Stimulated activated CD8-positive, alpha-beta memory T cell treated with anti-CD3 and anti-CD28 coated beads, Interleukin-4, amount 100 ng/mL, for 1 hour (primary cell): ENCODE results near the gene CDKAL1.
"Not testable (repeated sequence)": the region's sequence is repeated elsewhere in the genome, so short reads cannot be mapped to it uniquely, and the experiment has no call there.

Experiments
- DNase-seq, 2 donors: peaks; one replicate each; pipeline ENCODE4 v3.0.0-alpha.2; 2020; ENCODE audit warnings: low read depth in 2 of 2, low spot score in 1 of 2

CDKAL1 gene

DNA sequence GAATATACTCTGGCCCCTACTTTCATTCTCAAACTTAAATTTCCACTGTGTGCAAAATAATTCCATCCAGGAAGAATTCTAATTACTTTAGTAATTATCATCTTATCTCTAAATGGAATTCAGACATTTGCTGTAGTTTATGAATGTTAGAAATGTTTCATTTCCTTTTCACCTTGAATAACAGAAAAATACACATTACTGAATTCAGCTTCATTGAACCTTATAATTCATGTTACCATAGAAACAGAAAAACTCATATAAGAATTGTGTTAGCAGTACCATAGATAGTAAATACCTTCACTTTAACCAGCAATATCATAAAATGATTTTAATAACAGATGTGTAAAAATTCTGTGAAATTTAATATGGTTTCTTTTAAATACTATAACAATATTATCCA, 514.9 kb downstream of the CDKAL1 start:
- no peak for DNase-seq

- no peak for DNase-seq
These were observed 515.3 kb downstream of the CDKAL1 start for GRCh38 chr6:21049572-21049971.

- DNase-seq, result no peak
These were observed 516.7 kb downstream of the CDKAL1 start for GRCh38 chr6:21050935-21051334.

DNA sequence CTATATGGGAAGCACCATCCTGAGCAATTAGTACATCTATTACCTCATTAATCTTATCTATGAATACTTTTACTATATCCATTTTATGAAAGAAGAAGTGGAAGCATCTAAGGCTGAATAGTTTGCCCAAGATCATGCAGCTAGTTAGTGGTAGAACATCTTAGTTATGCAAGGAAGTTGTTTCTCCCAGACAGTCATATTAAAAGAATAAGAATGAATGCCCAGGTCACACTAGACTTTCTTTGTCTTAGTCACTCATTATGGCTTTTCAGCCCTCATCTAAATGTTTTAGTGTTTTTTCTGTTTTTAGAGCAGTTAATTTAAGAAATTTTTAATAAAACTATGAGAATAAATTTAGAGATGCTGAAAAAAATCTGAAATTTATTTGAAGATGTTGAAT, 517.5 kb downstream of the CDKAL1 start:
- DNase-seq, result no peak

DNA sequence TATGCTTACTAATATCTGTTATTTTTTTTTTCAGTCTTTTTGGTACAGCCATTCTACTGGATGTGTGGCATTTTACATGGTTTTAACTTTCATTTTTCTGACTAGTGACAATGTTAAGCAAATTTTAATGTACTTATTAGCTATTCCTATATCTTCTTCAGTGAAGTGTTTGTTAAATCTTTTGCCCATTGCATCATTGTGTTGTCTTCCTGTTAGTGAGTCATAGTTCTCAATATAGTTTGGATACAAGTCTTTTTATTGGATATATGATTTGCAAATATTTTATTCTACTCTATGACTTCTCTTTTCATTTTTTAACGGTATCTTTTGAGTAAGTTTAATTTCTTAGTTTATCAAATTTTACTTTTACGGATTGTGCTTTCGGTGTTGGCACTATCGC, 519.4 kb downstream of the CDKAL1 start:
- no peak for DNase-seq

GRCh38 chr6:21055480-21055879, 521.2 kb downstream of the CDKAL1 start:
- not testable (repeated sequence) for DNase-seq

DNA sequence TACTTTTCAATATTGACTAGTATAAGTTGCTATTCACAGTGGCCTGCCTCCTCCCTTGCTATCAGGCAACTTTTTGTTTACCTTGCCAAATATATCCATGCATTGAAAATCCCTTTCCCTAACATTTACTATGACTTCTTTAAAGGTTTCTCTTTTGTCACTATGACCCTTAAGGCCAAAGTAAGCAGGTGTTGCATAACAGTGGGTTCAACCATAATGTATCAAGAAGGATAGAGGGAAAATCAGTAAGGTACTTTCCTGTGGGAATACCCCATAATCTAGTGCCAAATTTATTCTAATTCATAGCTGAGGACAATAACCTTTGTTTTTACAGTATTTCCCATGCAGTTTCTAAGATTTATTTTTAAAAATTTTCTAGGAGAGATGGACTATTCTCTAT, 527.6 kb downstream of the CDKAL1 start:
- no peak for DNase-seq

GRCh38 chr6:21064756-21065340, 530.6 kb downstream of the CDKAL1 start:
- no peak for DNase-seq

DNA sequence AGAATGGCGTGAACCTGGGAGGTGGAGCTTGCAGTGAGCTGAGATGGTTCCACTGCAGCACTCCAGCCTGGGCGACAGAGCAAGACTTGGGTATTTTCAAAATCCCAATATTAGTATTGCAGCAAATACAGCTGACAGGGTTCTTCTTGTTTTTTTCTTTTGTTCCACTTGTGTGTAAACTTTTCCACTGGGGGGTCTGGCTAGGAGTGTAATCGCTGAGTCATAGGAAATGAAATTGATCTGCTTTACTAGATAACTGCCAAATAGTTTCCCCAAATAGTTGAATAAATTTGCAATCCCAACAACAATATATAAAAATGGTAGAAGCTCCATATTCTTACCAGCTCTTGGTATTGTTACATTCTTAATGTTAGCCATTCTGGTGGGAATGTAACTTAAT, 533.3 kb downstream of the CDKAL1 start:
- DNase-seq, result no peak

DNA sequence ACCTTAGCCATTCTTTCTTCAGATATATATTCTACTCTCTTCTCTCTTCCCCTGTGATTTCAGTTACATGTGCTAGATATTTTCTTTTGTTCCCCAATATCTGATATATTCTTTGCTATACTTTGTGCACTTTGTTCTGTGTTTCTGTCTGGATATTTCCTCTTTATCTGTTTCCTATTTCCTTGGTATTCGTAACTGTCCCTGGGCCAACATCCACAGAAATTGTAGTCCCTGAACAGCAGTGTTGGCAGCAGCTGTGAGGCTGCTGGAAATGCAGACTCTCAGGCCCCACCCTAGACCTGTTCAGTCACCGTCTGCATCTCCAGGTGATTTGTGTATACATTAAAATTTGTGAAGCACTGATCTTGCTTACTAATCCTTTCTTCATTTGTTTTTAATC, 536.4 kb downstream of the CDKAL1 start:
- DNase-seq, result no peak

- DNase-seq, result no peak
These were observed 537.7 kb downstream of the CDKAL1 start for GRCh38 chr6:21071780-21072468.

DNA sequence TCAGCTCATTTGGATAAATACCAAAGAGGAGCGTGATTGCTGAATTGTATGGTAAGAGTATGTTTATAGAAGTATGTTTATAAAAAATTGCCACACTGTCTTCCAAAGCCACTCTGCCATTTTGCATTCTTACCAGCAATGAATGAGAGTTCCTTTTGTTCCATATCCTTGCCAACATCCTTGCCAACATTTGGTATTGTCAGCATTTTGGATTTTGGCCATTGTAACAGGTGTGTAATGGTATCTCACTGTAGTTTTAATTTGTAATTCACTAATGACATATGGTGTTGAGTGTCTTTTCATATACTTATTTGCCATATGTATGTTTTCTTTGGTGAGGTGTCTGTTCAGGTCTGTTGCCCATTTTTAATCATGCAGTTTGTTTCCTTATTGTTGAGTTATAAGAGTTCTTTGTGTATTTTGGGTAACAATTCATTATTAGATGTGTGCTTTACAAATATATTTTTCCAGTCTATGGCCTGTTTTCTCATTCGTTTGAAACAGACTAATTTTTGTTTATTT, 539.1 kb downstream of the CDKAL1 start:
- DNase-seq, result no peak

GRCh38 chr6:21074484-21074883, 540.2 kb downstream of the CDKAL1 start:
- no peak for DNase-seq

- no peak for DNase-seq
These were observed 541.7 kb downstream of the CDKAL1 start for GRCh38 chr6:21075986-21076385.

- DNase-seq, result no peak
These were observed 544.2 kb downstream of the CDKAL1 start for GRCh38 chr6:21078497-21078896.

DNA sequence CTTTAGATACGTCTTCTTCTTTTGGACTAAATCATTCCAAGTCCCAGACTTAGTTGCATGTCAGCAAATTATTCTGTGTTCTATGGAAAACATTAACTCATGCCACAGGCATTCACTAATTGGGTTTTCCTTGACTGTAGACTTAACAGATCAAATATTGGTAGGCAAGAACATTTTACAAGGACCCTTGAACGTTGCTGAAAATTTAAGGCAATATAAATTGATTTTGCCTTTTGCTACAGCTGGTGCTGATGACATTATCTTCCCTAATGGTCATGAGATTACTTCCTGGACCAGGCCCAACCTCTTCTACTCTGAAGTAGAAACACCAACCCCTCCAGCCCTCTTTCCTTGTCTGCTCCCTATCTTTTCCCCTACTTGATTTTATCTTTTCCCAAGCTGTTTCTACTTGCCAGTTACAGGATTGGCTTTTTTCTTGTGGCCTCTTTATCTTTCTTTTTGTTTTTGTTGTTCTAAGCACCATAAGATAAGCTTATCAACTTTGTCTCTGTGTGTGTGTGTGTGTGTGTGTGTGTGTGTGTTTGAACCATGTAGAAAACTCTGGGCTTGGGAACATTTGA, 545.3 kb downstream of the CDKAL1 start:
- DNase-seq, result no peak

- DNase-seq, result no peak
These were observed 546.0 kb downstream of the CDKAL1 start for GRCh38 chr6:21080221-21080620.

- DNase-seq, result no peak
These were observed 547.8 kb downstream of the CDKAL1 start for GRCh38 chr6:21082091-21082490.

DNA sequence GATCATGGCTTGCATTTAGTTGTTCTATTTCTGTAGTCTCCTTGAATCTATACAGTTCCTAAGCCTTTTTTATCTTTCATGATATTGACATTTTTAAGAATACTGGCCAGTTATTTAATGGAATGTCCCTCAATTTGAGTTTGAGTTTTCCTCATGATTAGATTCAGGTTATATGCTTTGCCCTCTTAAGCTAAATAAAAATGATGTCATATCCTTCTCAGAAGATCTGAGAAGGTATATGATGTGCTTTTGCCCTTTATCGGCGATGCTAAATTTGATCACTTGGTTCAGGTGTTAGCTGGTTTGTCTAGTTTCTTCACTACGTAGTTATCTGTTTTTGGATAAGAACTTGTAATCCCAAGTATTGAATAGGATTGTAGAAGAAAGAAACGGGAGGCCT, 549.5 kb downstream of the CDKAL1 start:
- DNase-seq, result no peak

DNA sequence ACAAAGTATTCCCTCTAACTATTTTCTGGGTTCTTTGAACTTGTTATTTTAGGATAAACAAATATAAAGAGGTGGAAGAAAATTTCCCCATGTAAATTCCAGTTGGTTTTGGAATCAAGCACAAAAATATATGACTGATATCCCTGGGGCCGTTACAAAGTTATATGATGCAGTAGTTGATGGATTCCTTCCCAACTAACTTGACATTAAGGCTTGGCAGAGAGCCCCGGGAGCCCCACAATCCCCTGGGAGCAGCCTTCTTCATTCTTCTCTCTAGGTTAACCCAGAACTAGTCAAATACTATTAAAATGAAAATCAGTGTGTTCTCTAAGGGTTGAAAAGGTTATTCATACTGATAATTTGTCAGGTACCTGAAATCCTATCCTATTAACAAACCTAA, 550.4 kb downstream of the CDKAL1 start:
- DNase-seq, result no peak

GRCh38 chr6:21085211-21085610, 551.0 kb downstream of the CDKAL1 start:
- no peak for DNase-seq

GRCh38 chr6:21085643-21086042, 551.4 kb downstream of the CDKAL1 start:
- no peak for DNase-seq

DNA sequence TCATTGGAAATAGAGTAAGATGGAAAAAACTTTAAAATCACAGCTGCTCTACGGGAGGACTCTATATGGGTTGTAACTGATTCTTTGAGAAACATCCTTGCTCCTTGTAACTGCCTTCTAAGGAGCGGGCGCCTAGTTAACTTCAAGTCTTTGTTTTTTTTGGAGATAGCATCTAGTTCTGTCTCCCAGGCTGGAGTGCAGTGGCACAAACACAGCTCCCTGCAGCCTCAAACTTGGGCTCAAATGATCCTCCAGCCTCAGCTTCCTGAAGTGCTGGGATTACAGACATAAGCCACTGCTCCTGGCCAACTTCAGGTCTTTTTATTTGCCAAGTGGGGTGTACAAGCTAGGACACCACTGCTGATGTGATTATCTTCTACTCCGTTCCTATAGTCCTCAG, 552.9 kb downstream of the CDKAL1 start:
- no peak for DNase-seq
